B cell (primary cell): ENCODE data around the gene MPPED2. TPM values are rescaled to one million over a fixed set of nuclear protein-coding genes. Genes with fewer than 3 reads are reported as not detected.

Experiments used
- ATAC-seq: fragments of 200-7000 bp; cut with Tn5 transposase; one replicate; pipeline ENCODE4 v1.10.0; 2021; ENCODE audit warnings: low read depth, mild to moderate bottlenecking, moderate number of reproducible peaks, moderate library complexity
- CTCF ChIA-PET: fragments of 350-600 bp; sonication (Branson Sonifier 250); formaldehyde crosslinking; loops from one replicate; lab custom pipeline; 2021; ENCODE audit warnings: antibody characterized with exemption, inconsistent platforms; lab: Charles Lee
- POLR2A ChIA-PET: fragments of 350-600 bp; sonication (Branson Sonifier 250); formaldehyde crosslinking; loops from one replicate; lab custom pipeline; 2021; ENCODE audit warnings: antibody characterized with exemption; lab: Charles Lee
- DNase-seq: peaks from one replicate; pipeline ENCODE4 v3.0.0; 2013
- H2AFZ ChIP-seq: 2 replicates; pipeline ENCODE4 v1.6.1; 2012; ENCODE audit warnings: mild to moderate bottlenecking, low read depth, low read length; ENCODE audit not compliant: insufficient read depth, poor library complexity, severe bottlenecking
- H3K27ac ChIP-seq, 2 donors: 1 replicate in 1 of 2; 2 replicates in 1 of 2; pipeline ENCODE4 v1.5.1; 2012 to 2013; ENCODE audit warnings: low read length in 2 of 2, mild to moderate bottlenecking in 2 of 2, moderate library complexity in 1 of 2
- H3K27me3 ChIP-seq, 4 experiments: fragments of 200-600 bp in 1 of 4; sonication (generic) in 1 of 4; replicated peaks in 1 of 4; 1 replicate in 2 of 4; 2 replicates in 2 of 4; pipeline versions ENCODE4 v1.6.1 to v1.7.0; 2013 to 2016; ENCODE audit warnings: low read length in 3 of 4, mild to moderate bottlenecking in 2 of 4, mixed read lengths in 1 of 4, moderate library complexity in 1 of 4; ENCODE audit not compliant: insufficient read depth in 4 of 4, control insufficient read depth in 3 of 4; ENCODE audit errors: control extremely low read depth in 1 of 4
- H3K36me3 ChIP-seq, 2 experiments: replicated peaks in 1 of 2; 1 replicate in 1 of 2; 2 replicates in 1 of 2; pipeline versions ENCODE4 v1.6.1 to v1.7.1; 2013; ENCODE audit warnings: low read length in 1 of 2; ENCODE audit not compliant: insufficient read depth in 2 of 2, control insufficient read depth in 1 of 2; ENCODE audit errors: control extremely low read depth in 1 of 2, extremely low read depth in 1 of 2
- H3K4me1 ChIP-seq, 2 donors: fragments of 200-600 bp in 1 of 2; sonication (generic) in 1 of 2; 1 replicate in 1 of 2; 2 replicates in 1 of 2; pipeline versions ENCODE4 v1.5.1 to v1.6.1; 2013 to 2017; ENCODE audit warnings: low read length in 2 of 2; ENCODE audit not compliant: control insufficient read depth in 2 of 2, insufficient read depth in 2 of 2
- H3K4me2 ChIP-seq: replicated peaks from 2 replicates; pipeline ENCODE3; 2012; ENCODE audit warnings: mild to moderate bottlenecking, low read depth, low read length; ENCODE audit not compliant: poor library complexity, severe bottlenecking
- H3K4me3 ChIP-seq, 5 experiments: fragments of 200-600 bp in 1 of 5; sonication (generic) in 1 of 5; 1 replicate in 3 of 5; 2 replicates in 2 of 5; pipeline versions ENCODE4 v1.5.1 to v1.7.0; 2011 to 2016; ENCODE audit warnings: low read length in 4 of 5, mild to moderate bottlenecking in 4 of 5, low read depth in 2 of 5, control low read depth in 1 of 5, moderate library complexity in 1 of 5; ENCODE audit not compliant: insufficient read depth in 1 of 5; ENCODE audit errors: control extremely low read depth in 1 of 5, extremely low read depth in 1 of 5
- H3K79me2 ChIP-seq: fragments of 200-600 bp; sonication (generic); one replicate; pipeline ENCODE4 v1.6.0; 2016; ENCODE audit warnings: low read length; ENCODE audit not compliant: control insufficient read depth, insufficient read depth
- H3K9ac ChIP-seq: fragments of 200-600 bp; sonication (generic); 2 replicates; pipeline ENCODE4 v1.6.1; 2017; ENCODE audit warnings: mild to moderate bottlenecking, low read length, moderate library complexity
- H3K9me3 ChIP-seq, 3 donors: one replicate each; pipeline versions ENCODE4 v1.6.1 to v1.7.1; 2013; ENCODE audit warnings: low read length in 2 of 3; ENCODE audit not compliant: control insufficient read depth in 2 of 3, insufficient read depth in 1 of 3; ENCODE audit errors: control extremely low read depth in 1 of 3
- H4K20me1 ChIP-seq: 2 replicates; pipeline ENCODE4 v1.6.0; 2012; ENCODE audit warnings: mild to moderate bottlenecking, low read length; ENCODE audit not compliant: insufficient read depth, control insufficient read depth, poor library complexity, severe bottlenecking
- H3K27ac Mint-ChIP-seq: one replicate; pipeline ENCODE4 v1.8.0; 2021; ENCODE audit warnings: mixed read lengths
- H3K27me3 Mint-ChIP-seq: one replicate; pipeline ENCODE4 v1.8.0; 2021; ENCODE audit warnings: mixed read lengths
- H3K4me1 Mint-ChIP-seq: one replicate; pipeline ENCODE4 v1.8.0; 2021; ENCODE audit warnings: mixed read lengths
- H3K4me3 Mint-ChIP-seq: one replicate; pipeline ENCODE4 v1.8.0; 2021; ENCODE audit warnings: mixed read lengths
- H3K9me3 Mint-ChIP-seq: one replicate; pipeline ENCODE4 v1.8.0; 2022; ENCODE audit warnings: mixed read lengths; ENCODE audit not compliant: insufficient read depth
- EZH2 ChIP-seq: IDR thresholded peaks from 2 replicates; pipeline ENCODE4 v1.6.1; 2012; ENCODE audit warnings: borderline replicate concordance, low read depth, mild to moderate bottlenecking, moderate library complexity, low read length; ENCODE audit not compliant: insufficient read depth, poor library complexity, severe bottlenecking
- WGBS: methylation state at CpG from one replicate; pipeline ENCODE4 v1.1.5; 2013; ENCODE audit warnings: missing lambda C conversion rate; ENCODE audit not compliant: insufficient coverage; 5-methylcytosine and 5-hydroxymethylcytosine counted together
- intact Hi-C: fragments of 100-400 bp; cut with micrococcal nuclease; formaldehyde crosslinking; loops from one replicate; pipeline ENCODE4 v1.10.0; 2022
- polyA plus RNA-seq: library from polyadenylated mRNA; depleted of rRNA; stranded (reverse); fragments of >200 nt; gene quantifications from 2 replicates; pipeline ENCODE4 v1.2.3, GENCODE V29; 2012
- total RNA-seq, 2 donors: library from RNA; stranded (reverse); fragments of 120-200 nt in 1 of 2; gene quantifications; 1 replicate in 1 of 2; 2 replicates in 1 of 2; pipeline versions ENCODE4 v1.2.3 to v1.2.4, GENCODE V29; 2013 to 2022
- TF ChIP-seq, protein P1 (sequence below): fragments of 200-600 bp; IDR thresholded peaks from one replicate; pipeline ENCODE4 v1.8.0; 2022; ENCODE audit warnings: antibody characterized with exemption, mild to moderate bottlenecking

Gene MPPED2
- total and polyA plus RNA-seq, 2 donors (not counting 1 experiment from before 2014, with no cell fraction given) = 0.70 to 1.1 TPM

DNA sequence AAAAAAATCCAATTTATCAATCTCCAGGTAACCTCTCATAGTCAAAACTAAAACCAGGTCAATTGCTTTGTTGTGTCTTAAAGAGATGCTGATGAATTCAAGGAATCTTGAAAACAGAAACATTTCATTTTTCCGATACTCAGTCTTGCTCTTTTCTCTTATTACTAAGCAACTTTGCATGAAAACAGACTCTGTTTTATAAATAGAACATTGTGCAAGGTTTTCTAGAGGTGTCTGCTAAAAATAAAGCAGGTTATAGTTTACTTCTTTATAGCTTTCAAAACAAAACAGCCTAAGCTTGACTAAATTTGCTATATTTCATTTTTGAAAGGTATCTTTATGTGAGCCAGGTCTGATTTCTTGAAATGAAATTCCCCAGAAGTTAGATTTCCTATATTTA, 154.0 kb downstream of the MPPED2 start:
- Histone ChIP-seq H3K27me3 (no peaks in the 10 kb centered on the region), H3K4me3 (no peak overlapping the region), H2AFZ (no peak overlapping the region), H4K20me1 (no peaks in the 10 kb centered on the region), H3K27ac (no peak overlapping the region), H3K9ac (no peak overlapping the region), H3K4me2 (no peak overlapping the region), H3K79me2 (no peaks in the 10 kb centered on the region), H3K9me3 (no peaks in the 10 kb centered on the region), H3K4me1 (no peaks in the 10 kb centered on the region), H3K36me3 (no peaks in the 10 kb centered on the region)
- WGBS = no CpG with 5 or more reads among the region's 1 CpG
- ChIA-PET CTCF (no interaction called here), POLR2A (no interaction called here)
- no peak for ATAC-seq
- no peak overlapping the region for H3K4me3 Mint-ChIP-seq
- intact Hi-C loops = no loop called here
- H3K4me1 Mint-ChIP-seq = no peaks in the 10 kb centered on the region
- peaks cover 4% of the 10 kb centered on the region for H3K27me3 Mint-ChIP-seq
- TF ChIP-seq, protein P1, sequence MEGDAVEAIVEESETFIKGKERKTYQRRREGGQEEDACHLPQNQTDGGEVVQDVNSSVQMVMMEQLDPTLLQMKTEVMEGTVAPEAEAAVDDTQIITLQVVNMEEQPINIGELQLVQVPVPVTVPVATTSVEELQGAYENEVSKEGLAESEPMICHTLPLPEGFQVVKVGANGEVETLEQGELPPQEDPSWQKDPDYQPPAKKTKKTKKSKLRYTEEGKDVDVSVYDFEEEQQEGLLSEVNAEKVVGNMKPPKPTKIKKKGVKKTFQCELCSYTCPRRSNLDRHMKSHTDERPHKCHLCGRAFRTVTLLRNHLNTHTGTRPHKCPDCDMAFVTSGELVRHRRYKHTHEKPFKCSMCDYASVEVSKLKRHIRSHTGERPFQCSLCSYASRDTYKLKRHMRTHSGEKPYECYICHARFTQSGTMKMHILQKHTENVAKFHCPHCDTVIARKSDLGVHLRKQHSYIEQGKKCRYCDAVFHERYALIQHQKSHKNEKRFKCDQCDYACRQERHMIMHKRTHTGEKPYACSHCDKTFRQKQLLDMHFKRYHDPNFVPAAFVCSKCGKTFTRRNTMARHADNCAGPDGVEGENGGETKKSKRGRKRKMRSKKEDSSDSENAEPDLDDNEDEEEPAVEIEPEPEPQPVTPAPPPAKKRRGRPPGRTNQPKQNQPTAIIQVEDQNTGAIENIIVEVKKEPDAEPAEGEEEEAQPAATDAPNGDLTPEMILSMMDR = no peak
- no peak for TF ChIP-seq EZH2
- DNase-seq = no peak
- H3K27ac Mint-ChIP-seq = no peak overlapping the region
- no peaks in the 10 kb centered on the region for H3K9me3 Mint-ChIP-seq

- Histone ChIP-seq H3K4me1 (no peaks in the 10 kb centered on the region), H3K79me2 (no peaks in the 10 kb centered on the region), H3K9me3 (no peaks in the 10 kb centered on the region), H3K36me3 (no peaks in the 10 kb centered on the region), H3K4me3 (no peak overlapping the region), H3K4me2 (no peak overlapping the region), H2AFZ (no peak overlapping the region), H3K9ac (no peak overlapping the region), H3K27ac (no peak overlapping the region), H4K20me1 (no peaks in the 10 kb centered on the region), H3K27me3 (no peaks in the 10 kb centered on the region)
- TF ChIP-seq, protein P1 = no peak
- TF ChIP-seq EZH2 = no peak
- H3K4me3 Mint-ChIP-seq = no peak overlapping the region
- ChIA-PET POLR2A (no interaction called here), CTCF (no interaction called here)
- H3K4me1 Mint-ChIP-seq = no peaks in the 10 kb centered on the region
- WGBS = 83% methylated on average over 3 of the region's 4 CpGs
- H3K27me3 Mint-ChIP-seq = peaks cover 5% of the 10 kb centered on the region
- H3K27ac Mint-ChIP-seq = no peak overlapping the region
- H3K9me3 Mint-ChIP-seq = no peaks in the 10 kb centered on the region
- ATAC-seq (no peak), DNase-seq (no peak)
- intact Hi-C loops = no loop called here
Measured at GRCh38 chr11:30431127-30431814, 154.9 kb downstream of the MPPED2 start.
